NT2/D1 (cell line): ENCODE results near the gene ZNF337.
A peak's percentile ranks its signal among the peaks of the same experiment; 100 is the strongest.

Experiments used
- DNase-seq: peaks from one replicate; pipeline ENCODE4 v3.0.0-alpha.2; 2011; ENCODE audit warnings: low read depth, low spot score
- H3K27me3 ChIP-seq: 2 replicates; pipeline ENCODE4 v1.6.0; 2011; ENCODE audit warnings: mild to moderate bottlenecking; ENCODE audit not compliant: insufficient read length, insufficient read depth
- H3K36me3 ChIP-seq: 2 replicates; pipeline ENCODE4 v1.6.1; 2011; ENCODE audit warnings: mild to moderate bottlenecking, low read length, mixed read lengths; ENCODE audit not compliant: insufficient read depth, insufficient read length
- H3K4me1 ChIP-seq: 2 replicates; pipeline ENCODE4 v1.5.1; 2011; ENCODE audit not compliant: insufficient read depth, insufficient read length
- H3K4me3 ChIP-seq: 2 replicates; pipeline ENCODE4 v1.5.1; 2011; ENCODE audit warnings: low read depth; ENCODE audit not compliant: insufficient read length
- H3K9ac ChIP-seq: 2 replicates; pipeline ENCODE4 v1.6.0; 2011; ENCODE audit warnings: low read depth; ENCODE audit not compliant: insufficient read length
- H3K9me3 ChIP-seq: 2 replicates; pipeline ENCODE4 v1.5.1; 2011; ENCODE audit warnings: mild to moderate bottlenecking, low read length; ENCODE audit not compliant: insufficient read depth
- SUZ12 ChIP-seq: IDR thresholded peaks from 2 replicates; pipeline ENCODE4 v1.6.1; 2011; ENCODE audit not compliant: insufficient read length, insufficient read depth; ENCODE audit errors: extremely low read depth
- YY1 ChIP-seq: IDR thresholded peaks from 2 replicates; pipeline ENCODE4 v1.6.1; 2011; ENCODE audit not compliant: insufficient read length, insufficient read depth
- ZNF274 ChIP-seq: IDR thresholded peaks from 2 replicates; pipeline ENCODE4 v1.6.1; 2011; ENCODE audit warnings: mild to moderate bottlenecking, low read depth, low read length

The ZNF337 gene

GRCh38 chr20:25696371-25697131 is at the start of gene ZNF337:
ZNF337 (minus strand) TSS chr20:25696853; CDS start chr20:25686417, 10,436 bp downstream.
- Histone ChIP-seq H3K4me3 (peak within 1 kb of the TSS; percentile 85), H3K9me3 (peaks cover 9% of the 10 kb centered on the region), H3K9ac (peak within 1 kb of the TSS; percentile 94), H3K36me3 (peaks cover 7% of the 10 kb centered on the region), H3K27me3 (no peaks in the 10 kb centered on the region), H3K4me1 (no peaks in the 10 kb centered on the region)
- DNase-seq = peak; percentile 77
- TF ChIP-seq YY1 = no peak
- TF ChIP-seq SUZ12 = no peak
- no peak for TF ChIP-seq ZNF274

GRCh38 chr20:25745738-25746137 is 49.1 kb upstream of the ZNF337 start:
- Histone ChIP-seq H3K4me1 (no peaks in the 10 kb centered on the region), H3K27me3 (no peaks in the 10 kb centered on the region), H3K9ac (no peak overlapping the region), H3K4me3 (no peak overlapping the region), H3K36me3 (no peaks in the 10 kb centered on the region), H3K9me3 (no peaks in the 10 kb centered on the region)
- TF ChIP-seq SUZ12 (no peak), YY1 (no peak), ZNF274 (no peak)
- no peak for DNase-seq

GRCh38 chr20:25745100-25745499 is 48.4 kb upstream of the ZNF337 start:
- H3K4me1 ChIP-seq = no peaks in the 10 kb centered on the region
- H3K36me3 ChIP-seq = no peaks in the 10 kb centered on the region
- no peaks in the 10 kb centered on the region for H3K27me3 ChIP-seq
- DNase-seq = no peak
- TF ChIP-seq YY1 (no peak), ZNF274 (no peak), SUZ12 (no peak)
- no peak overlapping the region for H3K9ac ChIP-seq
- no peaks in the 10 kb centered on the region for H3K9me3 ChIP-seq
- no peak overlapping the region for H3K4me3 ChIP-seq

GRCh38 chr20:25744261-25744660 is 47.6 kb upstream of the ZNF337 start:
- H3K36me3 ChIP-seq = no peaks in the 10 kb centered on the region
- H3K4me1 ChIP-seq = no peaks in the 10 kb centered on the region
- H3K4me3 ChIP-seq = no peak overlapping the region
- H3K9ac ChIP-seq = no peak overlapping the region
- no peaks in the 10 kb centered on the region for H3K9me3 ChIP-seq
- DNase-seq = no peak
- H3K27me3 ChIP-seq = no peaks in the 10 kb centered on the region
- TF ChIP-seq YY1 = no peak
- no peak for TF ChIP-seq ZNF274
- TF ChIP-seq SUZ12 = no peak

- no peak for TF ChIP-seq ZNF274
- no peak for TF ChIP-seq YY1
- no peak for TF ChIP-seq SUZ12
- DNase-seq = no peak
Observed at GRCh38 chr20:25741088-25741487, 44.4 kb upstream of the ZNF337 start.

GRCh38 chr20:25739615-25740320 is 43.1 kb upstream of the ZNF337 start:
- H3K9me3 ChIP-seq = no peaks in the 10 kb centered on the region
- H3K27me3 ChIP-seq = no peaks in the 10 kb centered on the region
- TF ChIP-seq YY1 = no peak
- TF ChIP-seq ZNF274 = no peak
- TF ChIP-seq SUZ12 = no peak
- no peaks in the 10 kb centered on the region for H3K4me1 ChIP-seq
- DNase-seq = no peak
- H3K36me3 ChIP-seq = no peaks in the 10 kb centered on the region
- H3K9ac ChIP-seq = no peak overlapping the region
- H3K4me3 ChIP-seq = no peak overlapping the region

More at GRCh38 chr20:25741088-25741487, 44.4 kb upstream of the ZNF337 start:
- H3K36me3 ChIP-seq = no peaks in the 10 kb centered on the region
- no peak overlapping the region for H3K9ac ChIP-seq
- H3K27me3 ChIP-seq = no peaks in the 10 kb centered on the region
- H3K4me1 ChIP-seq = no peaks in the 10 kb centered on the region
- no peak overlapping the region for H3K4me3 ChIP-seq
- H3K9me3 ChIP-seq = no peaks in the 10 kb centered on the region

GRCh38 chr20:25738198-25738597 is 41.5 kb upstream of the ZNF337 start:
- Histone ChIP-seq H3K9ac (no peak overlapping the region), H3K36me3 (no peaks in the 10 kb centered on the region), H3K4me1 (no peaks in the 10 kb centered on the region), H3K4me3 (no peak overlapping the region), H3K27me3 (no peaks in the 10 kb centered on the region), H3K9me3 (no peaks in the 10 kb centered on the region)
- TF ChIP-seq SUZ12 = no peak
- no peak for TF ChIP-seq YY1
- TF ChIP-seq ZNF274 = no peak
- no peak for DNase-seq
